Karpas-422 (cell line): ENCODE data around the gene SLC6A6. TPM values are rescaled to one million over a fixed set of nuclear protein-coding genes. Genes with fewer than 3 reads are reported as not detected.

Experiments
- DNase-seq: peaks from one replicate; pipeline ENCODE4 v3.0.0-alpha.2; 2015
- H2AFZ ChIP-seq: fragments of 200-600 bp; sonication (generic); 2 replicates; pipeline ENCODE4 v1.6.1; 2014; ENCODE audit warnings: antibody characterized with exemption, low read length, mixed read lengths
- H3K27ac ChIP-seq: fragments of 200-600 bp; sonication (generic); 2 replicates; pipeline ENCODE4 v1.5.1; 2014; ENCODE audit warnings: mild to moderate bottlenecking, low read length, moderate library complexity
- H3K27me3 ChIP-seq: fragments of 200-600 bp; sonication (generic); 2 replicates; pipeline ENCODE4 v1.6.1; 2014; ENCODE audit warnings: low read length, mixed read lengths
- H3K36me3 ChIP-seq: fragments of 200-600 bp; sonication (generic); 2 replicates; pipeline ENCODE4 v1.6.1; 2014; ENCODE audit warnings: low read length, mixed read lengths; ENCODE audit not compliant: insufficient read depth
- H3K4me1 ChIP-seq: fragments of 200-600 bp; sonication (generic); 2 replicates; pipeline ENCODE4 v1.6.1; 2014; ENCODE audit warnings: mild to moderate bottlenecking, low read length, mixed read lengths
- H3K4me2 ChIP-seq: fragments of 200-600 bp; sonication (generic); 2 replicates; pipeline ENCODE4 v1.6.1; 2014; ENCODE audit warnings: low read length, low read depth, mild to moderate bottlenecking; ENCODE audit not compliant: poor library complexity, severe bottlenecking
- H3K4me3 ChIP-seq: fragments of 200-600 bp; sonication (generic); 2 replicates; pipeline ENCODE4 v1.5.1; 2014; ENCODE audit warnings: mild to moderate bottlenecking, antibody characterized with exemption, low read length, mixed read lengths
- H3K79me2 ChIP-seq: fragments of 200-600 bp; sonication (generic); 2 replicates; pipeline ENCODE4 v1.6.1; 2014; ENCODE audit warnings: mild to moderate bottlenecking, low read length, mixed read lengths
- H3K9ac ChIP-seq: fragments of 200-600 bp; sonication (generic); 2 replicates; pipeline ENCODE4 v1.6.0; 2014; ENCODE audit warnings: low read length
- H3K9me2 ChIP-seq: fragments of 200-600 bp; sonication (generic), shearing (Covaris generic); replicated peaks from 2 replicates; pipeline ENCODE4 v1.6.0; 2014; ENCODE audit warnings: mild to moderate bottlenecking, low read length, moderate library complexity; ENCODE audit not compliant: insufficient read depth
- H3K9me3 ChIP-seq: fragments of 300-700, 200-600 bp; sonication (generic); 2 replicates; pipeline ENCODE4 v1.6.1; 2014; ENCODE audit warnings: low read length, mixed read lengths
- H4K20me1 ChIP-seq: fragments of 200-600 bp; sonication (generic); 2 replicates; pipeline ENCODE4 v1.6.1; 2014; ENCODE audit warnings: mild to moderate bottlenecking, antibody characterized with exemption, low read length, low read depth; ENCODE audit not compliant: insufficient read depth
- total RNA-seq: library from RNA; depleted of rRNA; stranded (reverse); fragments of >200 nt; shearing (Covaris generic); gene quantifications from 2 replicates; pipeline ENCODE4 v1.2.3, GENCODE V29; 2014; ENCODE audit warnings: low replicate concordance

SLC6A6 gene
- total RNA-seq, 1 experiment from 2014 or later, result 30.2 TPM

DNA sequence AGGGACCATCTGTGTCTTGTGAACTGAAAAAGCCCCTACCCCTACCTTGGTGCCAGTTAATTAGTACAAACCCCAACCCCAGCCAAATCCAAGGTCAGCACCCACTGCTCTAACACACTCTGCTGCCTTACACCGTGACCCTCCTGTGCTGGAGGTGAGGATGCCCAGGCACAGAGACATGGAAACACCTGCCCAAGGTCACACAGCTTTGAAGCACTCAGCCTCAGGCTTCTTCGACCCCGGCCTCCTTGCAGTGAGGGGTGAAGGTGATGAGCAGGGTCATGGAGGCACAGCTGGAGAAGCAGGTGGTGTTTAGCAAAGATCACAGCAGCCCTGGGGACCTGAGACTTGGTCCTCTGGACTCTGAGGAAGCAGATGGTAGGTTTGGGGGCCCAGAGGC, 39.0 kb upstream of the SLC6A6 start:
- Histone ChIP-seq H2AFZ (no peak overlapping the region), H3K9ac (no peak overlapping the region)

DNA sequence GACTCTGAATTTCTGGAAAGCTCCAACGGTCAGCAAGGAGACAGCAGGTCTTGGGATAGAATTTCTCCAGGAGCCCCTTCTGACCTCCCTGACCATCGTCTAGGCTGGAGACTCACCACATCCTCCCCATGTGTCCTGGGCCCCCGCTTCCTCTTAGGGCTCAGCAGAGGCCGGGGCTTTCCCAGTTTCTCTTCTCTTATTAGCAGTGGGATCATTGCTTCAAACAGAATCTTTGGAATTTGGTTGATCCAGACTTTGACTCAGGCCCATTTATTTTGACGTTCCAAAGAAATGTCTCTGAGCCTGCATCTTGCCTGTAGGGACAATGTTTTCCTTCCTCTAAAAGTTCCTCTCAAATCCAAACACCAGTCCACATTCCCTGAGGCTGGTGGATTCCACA, 38.4 kb upstream of the SLC6A6 start:
- Histone ChIP-seq H3K27me3 (no peaks in the 10 kb centered on the region), H3K9me3 (no peaks in the 10 kb centered on the region), H3K9ac (no peak overlapping the region), H3K27ac (no peak overlapping the region), H2AFZ (no peak overlapping the region), H3K4me3 (no peak overlapping the region), H4K20me1 (no peaks in the 10 kb centered on the region), H3K4me2 (no peak overlapping the region), H3K79me2 (no peaks in the 10 kb centered on the region), H3K4me1 (no peaks in the 10 kb centered on the region), H3K36me3 (no peaks in the 10 kb centered on the region), H3K9me2 (no peaks in the 10 kb centered on the region)
- DNase-seq, result no peak

More for the DNA sequence above, 39.0 kb upstream of the SLC6A6 start:
- Histone ChIP-seq H3K4me3 (no peak overlapping the region), H3K9me3 (no peaks in the 10 kb centered on the region), H3K4me2 (no peak overlapping the region), H4K20me1 (no peaks in the 10 kb centered on the region), H3K79me2 (no peaks in the 10 kb centered on the region), H3K4me1 (no peaks in the 10 kb centered on the region), H3K27me3 (no peaks in the 10 kb centered on the region), H3K36me3 (no peaks in the 10 kb centered on the region), H3K27ac (no peak overlapping the region), H3K9me2 (no peaks in the 10 kb centered on the region)
- DNase-seq, result no peak

DNA sequence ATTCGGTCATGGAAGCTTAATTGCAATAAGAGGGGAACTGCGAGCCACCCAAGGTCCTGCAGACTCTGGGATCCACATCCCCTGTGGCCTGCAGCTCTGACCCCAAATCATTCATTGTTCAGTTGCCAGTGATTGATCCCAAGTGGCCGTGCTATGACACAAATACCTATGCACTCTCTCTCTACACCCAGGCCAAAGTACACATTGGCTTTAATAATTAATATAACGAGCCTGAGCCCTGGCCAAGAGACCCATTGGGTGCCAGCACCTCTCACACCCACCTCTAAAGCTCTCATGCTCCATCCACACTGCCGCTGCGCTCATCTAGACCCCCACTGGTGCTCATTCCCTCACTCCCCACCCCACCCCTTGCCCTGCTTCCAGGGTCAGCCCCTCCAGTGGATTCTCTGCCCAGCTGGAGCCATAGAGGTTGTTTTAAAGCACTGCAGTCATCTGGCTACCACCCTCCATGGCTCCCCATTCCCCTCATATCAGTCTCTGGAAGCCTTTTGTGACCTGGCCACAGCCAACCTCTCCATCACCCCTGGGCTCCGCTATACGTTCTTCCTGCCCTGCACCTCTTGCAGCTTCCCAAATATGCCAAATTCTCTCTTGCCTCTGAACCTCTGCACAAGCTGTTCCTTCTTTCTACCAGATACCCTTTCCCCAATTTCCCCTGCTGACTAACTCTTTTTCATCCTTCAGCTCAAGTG, 37.7 kb upstream of the SLC6A6 start:
- no peak overlapping the region for H3K27ac ChIP-seq
- H3K4me2 ChIP-seq, result no peak overlapping the region
- H3K9ac ChIP-seq, result no peak overlapping the region
- no peaks in the 10 kb centered on the region for H3K79me2 ChIP-seq
- no peaks in the 10 kb centered on the region for H3K9me2 ChIP-seq
- no peaks in the 10 kb centered on the region for H3K36me3 ChIP-seq
- H2AFZ ChIP-seq, result no peak overlapping the region
- no peaks in the 10 kb centered on the region for H3K9me3 ChIP-seq
- no peaks in the 10 kb centered on the region for H3K4me1 ChIP-seq
- no peaks in the 10 kb centered on the region for H4K20me1 ChIP-seq
- no peaks in the 10 kb centered on the region for H3K27me3 ChIP-seq
- H3K4me3 ChIP-seq, result no peak overlapping the region
- no peak for DNase-seq

DNA sequence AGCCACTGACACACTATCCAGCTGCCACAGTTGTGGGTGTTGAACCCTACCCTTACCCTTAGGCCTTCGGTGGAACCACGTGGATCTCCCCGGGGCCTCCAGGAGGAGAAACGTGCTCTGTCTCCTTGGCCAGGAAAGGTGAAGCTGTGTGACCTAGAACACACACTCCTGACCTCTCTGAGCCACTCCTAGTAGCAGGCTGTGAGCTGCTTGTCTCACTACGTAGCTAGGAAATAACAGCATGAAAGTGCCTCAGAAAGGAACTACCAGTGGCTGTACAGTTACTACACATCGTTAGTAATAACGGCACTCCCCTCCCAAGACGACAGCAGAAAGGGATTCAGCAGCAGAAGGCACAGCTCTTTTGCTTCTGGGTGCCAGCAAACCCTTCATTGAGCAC, 36.2 kb upstream of the SLC6A6 start:
- Histone ChIP-seq H3K9me2 (no peaks in the 10 kb centered on the region), H3K27ac (no peak overlapping the region), H3K4me1 (no peaks in the 10 kb centered on the region), H3K9me3 (no peaks in the 10 kb centered on the region), H2AFZ (no peak overlapping the region), H3K27me3 (no peaks in the 10 kb centered on the region), H3K79me2 (no peaks in the 10 kb centered on the region), H3K4me2 (no peak overlapping the region), H3K36me3 (no peaks in the 10 kb centered on the region), H4K20me1 (no peaks in the 10 kb centered on the region), H3K4me3 (no peak overlapping the region), H3K9ac (no peak overlapping the region)
- DNase-seq, result no peak

DNA sequence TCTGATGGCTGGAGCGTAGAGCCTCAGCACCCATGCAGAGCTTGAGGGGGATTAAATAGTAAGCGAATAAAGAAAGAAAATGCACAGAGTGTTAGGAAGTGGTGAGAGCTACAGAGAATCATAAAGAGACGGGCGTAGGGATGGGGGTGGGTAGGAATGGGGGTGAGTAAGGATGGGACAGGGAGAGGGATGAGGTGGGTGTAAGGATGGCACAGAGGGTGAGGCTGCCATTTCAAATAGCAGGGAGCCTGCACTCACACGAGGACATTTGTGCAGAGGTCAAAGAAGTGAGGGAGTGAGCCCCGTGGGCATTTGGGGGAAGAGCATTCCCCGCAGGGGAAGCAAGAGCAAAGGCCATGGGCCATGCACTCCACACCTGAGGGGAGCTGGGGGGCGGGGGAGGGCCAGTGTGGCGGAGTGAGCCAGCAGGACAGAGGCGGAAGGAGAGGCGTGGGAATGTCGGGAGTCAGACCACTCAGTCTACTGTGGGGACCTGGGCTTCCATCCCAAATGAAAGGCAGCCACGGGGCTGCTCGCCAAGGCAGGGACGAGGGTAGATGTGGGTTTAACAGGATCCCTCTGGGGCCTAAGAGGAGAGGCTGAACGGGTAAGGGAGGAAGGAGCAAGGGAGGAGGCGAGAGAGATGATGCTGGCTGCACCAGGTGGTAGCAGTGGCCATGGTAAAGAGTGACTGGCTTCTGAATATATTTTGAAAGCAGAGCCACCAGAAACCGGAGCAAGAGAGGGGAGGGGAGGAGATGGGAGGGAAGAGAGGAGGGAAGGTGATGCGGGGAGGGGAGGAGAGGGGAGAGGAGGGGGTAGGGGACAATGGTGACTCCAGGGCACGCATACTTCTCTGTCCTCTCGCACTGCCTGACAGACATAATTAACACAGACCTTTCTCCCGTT, 35.2 kb upstream of the SLC6A6 start:
- Histone ChIP-seq H4K20me1 (no peaks in the 10 kb centered on the region), H3K9me2 (no peaks in the 10 kb centered on the region), H3K9me3 (no peaks in the 10 kb centered on the region), H3K9ac (no peak overlapping the region), H3K27ac (no peak overlapping the region), H3K36me3 (no peaks in the 10 kb centered on the region), H3K79me2 (no peaks in the 10 kb centered on the region), H3K4me1 (no peaks in the 10 kb centered on the region), H3K27me3 (no peaks in the 10 kb centered on the region), H3K4me3 (no peak overlapping the region), H3K4me2 (no peak overlapping the region), H2AFZ (no peak overlapping the region)
- no peak for DNase-seq

DNA sequence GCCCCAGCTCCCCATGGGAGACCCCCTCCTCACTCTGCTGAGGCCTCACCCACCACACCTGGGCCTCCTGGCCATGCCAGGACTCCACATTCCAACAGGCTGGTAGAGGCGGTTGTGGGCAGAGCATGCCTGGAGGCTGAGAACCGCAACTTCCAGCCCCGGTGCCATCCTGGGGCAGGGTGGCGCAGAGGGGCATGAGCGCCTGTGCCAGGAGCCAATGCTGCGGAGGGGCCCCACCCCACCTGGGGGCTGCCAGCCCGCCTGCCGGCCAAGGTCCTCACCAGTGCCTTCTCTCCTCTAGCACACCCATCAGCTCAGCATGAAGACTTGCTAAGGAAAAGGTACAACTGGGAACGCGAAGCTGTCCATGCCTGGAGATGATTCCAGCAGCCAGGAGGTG, 34.3 kb upstream of the SLC6A6 start:
- Histone ChIP-seq H3K9me3 (no peaks in the 10 kb centered on the region), H3K27ac (no peak overlapping the region), H3K36me3 (no peaks in the 10 kb centered on the region)

DNA sequence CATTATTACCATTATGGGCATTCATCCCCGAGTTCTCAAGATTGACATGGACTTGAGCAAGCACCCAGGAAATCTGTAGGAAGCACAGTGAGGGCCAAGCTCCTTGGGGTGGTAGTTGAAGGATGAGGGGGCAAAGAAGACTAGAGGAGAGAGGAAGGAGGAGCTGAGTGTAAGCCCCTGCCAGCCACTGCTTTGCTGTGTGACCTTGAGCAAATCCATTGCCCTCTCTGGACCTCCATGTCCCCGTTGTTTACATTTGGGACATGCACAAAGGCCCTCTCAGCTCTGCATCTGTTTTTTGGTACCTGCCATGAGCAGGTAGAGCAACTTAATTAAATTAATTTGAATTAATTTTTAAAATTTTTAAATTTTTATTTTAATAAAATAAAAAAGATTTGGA, 33.5 kb upstream of the SLC6A6 start:
- Histone ChIP-seq H3K79me2 (no peaks in the 10 kb centered on the region), H3K9me2 (no peaks in the 10 kb centered on the region), H3K4me3 (no peak overlapping the region), H3K4me1 (no peaks in the 10 kb centered on the region), H3K9ac (no peak overlapping the region), H3K27me3 (no peaks in the 10 kb centered on the region), H3K27ac (no peak overlapping the region), H2AFZ (no peak overlapping the region), H3K9me3 (no peaks in the 10 kb centered on the region), H3K36me3 (no peaks in the 10 kb centered on the region), H3K4me2 (no peak overlapping the region), H4K20me1 (no peaks in the 10 kb centered on the region)
- DNase-seq, result no peak

More for the DNA sequence above, 34.3 kb upstream of the SLC6A6 start:
- no peaks in the 10 kb centered on the region for H3K79me2 ChIP-seq
- no peaks in the 10 kb centered on the region for H4K20me1 ChIP-seq
- H3K27me3 ChIP-seq, result no peaks in the 10 kb centered on the region
- no peaks in the 10 kb centered on the region for H3K9me2 ChIP-seq
- no peak for DNase-seq
- H3K4me2 ChIP-seq, result no peak overlapping the region
- no peak overlapping the region for H2AFZ ChIP-seq
- no peaks in the 10 kb centered on the region for H3K4me1 ChIP-seq
- H3K4me3 ChIP-seq, result no peak overlapping the region
- no peak overlapping the region for H3K9ac ChIP-seq
